Measurements from ENCODE around the gene PTH1R.

DNA sequence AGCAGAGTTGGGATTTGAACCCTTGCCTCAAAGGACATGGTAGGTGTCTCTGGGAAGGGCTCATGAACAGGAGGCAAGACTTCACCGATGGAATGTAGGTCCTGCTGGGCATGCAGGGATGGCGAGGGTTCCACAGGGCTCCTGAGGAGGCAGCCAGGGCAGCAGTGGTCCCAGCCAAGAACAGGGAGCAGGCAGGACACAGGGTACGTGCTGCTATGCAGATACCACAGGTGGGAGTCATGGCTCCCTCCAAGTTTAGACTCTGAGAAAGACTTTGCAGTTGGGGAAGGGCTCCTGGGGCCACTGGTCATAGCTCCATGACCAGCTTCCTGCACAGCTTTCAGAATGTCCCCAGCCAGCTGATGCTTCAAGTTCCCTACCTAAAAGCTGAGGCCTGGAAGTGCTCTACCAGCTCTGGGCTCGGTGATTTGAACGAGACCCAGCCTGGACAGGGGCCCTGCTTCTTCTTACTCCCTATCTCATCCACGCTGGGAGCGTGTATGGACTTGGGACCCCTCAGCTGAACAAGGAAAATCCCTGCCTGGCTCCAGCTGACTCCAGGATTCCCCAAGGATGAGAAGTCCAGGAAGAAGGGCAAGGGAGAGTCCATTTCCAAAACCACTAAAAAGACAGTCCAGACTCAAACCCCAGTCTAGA, 15.0 kb upstream of the PTH1R start:
- TF ChIP-seq EZH2 (IDR thresholded peaks at IDR 0.05; ENCODE audit: insufficient read depth, poor library complexity, severe bottlenecking) = no peak
- no peak for TF ChIP-seq EZH2phosphoT487 (IDR thresholded peaks at IDR 0.05; ENCODE audit: insufficient read depth, low read depth)
